ENCODE measurements around the gene PPFIBP1.
"Not testable (repeated sequence)": the region's sequence is repeated elsewhere in the genome, so short reads cannot be mapped to it uniquely, and the experiment has no call there.

PPFIBP1 gene

DNA sequence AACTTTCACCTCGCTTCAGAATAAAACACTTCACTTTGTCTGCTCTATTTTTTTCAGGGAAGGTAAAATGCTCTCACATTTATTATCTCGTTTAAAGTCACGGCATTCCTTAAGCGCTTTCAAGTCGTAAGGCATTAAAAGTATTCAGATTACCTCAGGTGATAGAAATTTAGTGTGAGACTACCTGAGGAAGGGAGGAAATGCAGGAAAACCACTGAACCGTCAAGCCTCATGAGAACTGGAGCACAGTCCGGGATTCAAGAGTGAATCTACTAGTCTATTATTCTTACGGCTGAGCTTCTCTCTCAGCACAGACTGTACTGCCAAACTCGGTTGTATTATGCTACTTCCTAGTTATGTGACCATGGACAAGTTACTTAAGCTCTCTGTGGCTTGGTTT, 8.3 kb upstream of the PPFIBP1 start:
- DNase-seq = no peak

DNA sequence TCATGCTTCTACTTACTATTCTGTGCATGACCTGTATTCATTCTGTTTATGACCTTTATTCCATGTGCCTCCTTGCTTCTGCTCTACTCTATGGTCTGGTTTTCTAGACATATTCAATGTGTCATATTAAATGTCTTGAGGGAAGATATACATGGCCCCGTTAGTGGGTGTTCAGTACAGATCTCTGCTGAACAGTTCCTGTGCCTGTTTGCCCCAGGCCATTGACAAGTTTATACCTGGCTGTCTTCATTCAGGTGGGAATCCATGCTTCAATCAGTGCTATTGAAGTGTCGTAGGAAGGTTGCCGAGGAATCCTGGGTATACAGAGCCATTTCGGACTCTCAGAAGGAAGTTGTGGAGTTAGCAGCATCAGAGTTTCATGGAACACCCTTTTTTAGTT, 7.4 kb upstream of the PPFIBP1 start:
- no peak for DNase-seq

DNA sequence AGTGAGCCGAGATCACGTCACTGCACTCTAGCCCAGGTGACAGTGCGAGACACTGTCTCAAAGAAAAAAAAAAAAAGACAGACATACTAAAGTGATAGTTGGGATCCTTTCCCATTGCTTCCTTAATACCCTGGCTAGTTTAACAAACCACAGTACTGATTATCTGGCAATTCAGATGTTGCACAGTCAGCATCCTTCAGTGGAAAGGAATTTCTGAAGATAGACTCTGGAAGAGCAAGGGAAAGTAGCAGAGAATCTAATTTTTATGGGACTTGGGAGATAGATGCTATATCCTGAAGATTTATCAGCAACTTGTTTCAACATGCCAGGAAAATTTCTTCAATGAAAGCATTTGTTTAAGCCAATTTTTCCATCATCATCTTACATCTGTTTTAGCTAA, 6.5 kb upstream of the PPFIBP1 start:
- DNase-seq = no peak

DNA sequence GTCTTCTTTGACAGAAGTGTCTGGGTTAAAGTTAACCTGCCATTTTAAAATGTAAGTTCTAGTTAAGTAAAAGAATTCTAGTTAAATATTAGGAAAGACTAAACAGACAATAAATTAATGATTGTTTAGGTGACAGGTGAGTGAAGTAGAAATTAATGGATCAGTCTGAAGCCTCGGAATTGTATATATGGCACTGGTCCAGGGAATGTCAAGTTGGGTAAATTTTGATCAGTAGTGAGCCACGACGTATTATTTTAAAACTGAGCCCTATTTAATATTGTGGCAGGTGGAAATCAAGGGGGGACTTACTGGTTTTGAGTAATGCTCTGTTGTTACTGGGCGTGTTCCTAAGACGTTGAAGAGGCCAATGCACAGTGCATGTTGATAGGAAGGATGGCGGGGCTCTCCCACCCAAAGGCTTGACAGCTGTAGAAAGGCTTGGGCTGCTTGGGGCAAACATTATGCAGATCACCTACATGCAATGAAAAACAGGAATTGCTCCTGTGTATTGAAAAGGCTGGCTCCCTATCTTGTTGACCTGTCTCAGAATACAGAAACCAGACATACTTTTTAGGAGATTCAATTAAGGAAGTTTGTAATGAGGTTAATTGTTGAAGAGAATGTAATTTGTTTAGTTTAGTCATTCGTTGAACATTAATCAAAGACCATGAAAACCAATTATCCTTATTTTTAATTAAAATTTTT, 5.9 kb upstream of the PPFIBP1 start:
- DNase-seq = no peak

DNA sequence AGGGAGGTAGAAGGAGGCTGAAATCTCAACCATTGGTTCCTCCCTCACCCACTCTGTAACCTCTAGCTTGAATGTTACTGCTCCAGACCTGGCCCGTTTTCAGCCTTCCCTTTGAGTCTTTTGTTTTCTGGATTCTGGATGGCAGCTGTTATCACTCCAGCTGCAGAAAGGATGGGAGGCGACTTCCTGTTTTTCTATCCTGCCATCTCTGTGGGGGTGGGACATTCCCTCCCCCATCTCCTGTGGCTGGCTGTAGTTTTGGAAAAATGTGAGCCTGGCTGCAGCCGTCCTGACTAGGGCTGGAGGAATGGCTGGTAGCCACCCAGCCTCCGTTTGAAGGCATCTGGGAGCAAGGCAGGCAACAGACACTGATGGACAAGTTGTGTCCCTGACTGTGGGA, 2.9 kb upstream of the PPFIBP1 start:
- DNase-seq = no peak

DNA sequence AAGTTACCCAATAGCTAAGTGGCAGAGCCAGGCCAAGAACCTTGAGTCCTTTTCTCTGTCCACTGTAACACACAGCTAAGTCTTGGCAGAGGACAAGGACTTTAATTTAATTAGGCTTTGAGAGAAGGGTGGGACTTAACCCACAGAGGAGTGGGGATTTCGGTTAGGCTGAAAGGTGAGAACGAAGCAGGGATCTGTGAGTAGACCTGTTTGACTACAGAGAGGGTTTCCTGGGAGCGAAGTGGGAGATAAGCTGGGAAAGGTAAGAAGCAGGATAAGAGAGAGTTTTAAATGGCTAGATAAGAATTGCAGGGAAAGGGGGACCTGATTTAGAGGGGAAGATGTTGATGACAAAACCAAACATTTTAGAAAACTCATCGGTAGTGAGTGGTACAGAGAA, 2.0 kb upstream of the PPFIBP1 start:
- no peak for DNase-seq

DNA sequence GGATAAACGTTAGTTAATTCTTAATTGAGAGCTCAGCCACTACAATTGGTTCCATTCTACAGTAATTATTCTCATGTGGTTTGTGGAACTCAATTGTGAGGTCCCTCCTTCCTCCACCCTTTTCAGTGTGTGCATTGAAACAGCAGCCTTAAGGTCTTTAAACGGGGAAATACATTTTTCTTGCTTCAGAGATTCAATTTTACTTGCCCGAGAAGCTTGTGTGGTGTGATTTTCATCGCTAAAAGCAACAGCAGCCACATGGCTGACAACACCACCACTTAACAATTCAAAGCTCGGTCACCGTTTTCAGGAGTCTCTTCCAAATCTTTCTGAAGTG, 733 bp upstream of the PPFIBP1 start:
- DNase-seq = no peak

DNA sequence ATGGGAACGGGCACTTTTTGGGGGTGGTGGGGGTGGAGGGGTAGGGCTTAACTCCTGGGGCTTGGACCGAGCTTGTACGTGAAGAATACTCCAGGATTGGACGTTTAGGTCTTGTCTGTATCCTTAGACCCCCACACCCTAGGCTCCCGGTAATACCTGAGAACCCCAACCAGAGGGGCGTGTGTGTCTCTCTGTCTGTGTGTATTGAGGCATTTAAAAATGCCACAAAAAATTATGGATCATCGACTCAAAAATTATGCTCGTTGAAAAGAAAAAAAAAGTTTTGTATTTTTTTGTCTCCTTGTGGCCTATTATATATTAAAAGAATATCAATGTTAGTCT, 459 bp downstream of the PPFIBP1 start:
- DNase-seq = no peak

DNA sequence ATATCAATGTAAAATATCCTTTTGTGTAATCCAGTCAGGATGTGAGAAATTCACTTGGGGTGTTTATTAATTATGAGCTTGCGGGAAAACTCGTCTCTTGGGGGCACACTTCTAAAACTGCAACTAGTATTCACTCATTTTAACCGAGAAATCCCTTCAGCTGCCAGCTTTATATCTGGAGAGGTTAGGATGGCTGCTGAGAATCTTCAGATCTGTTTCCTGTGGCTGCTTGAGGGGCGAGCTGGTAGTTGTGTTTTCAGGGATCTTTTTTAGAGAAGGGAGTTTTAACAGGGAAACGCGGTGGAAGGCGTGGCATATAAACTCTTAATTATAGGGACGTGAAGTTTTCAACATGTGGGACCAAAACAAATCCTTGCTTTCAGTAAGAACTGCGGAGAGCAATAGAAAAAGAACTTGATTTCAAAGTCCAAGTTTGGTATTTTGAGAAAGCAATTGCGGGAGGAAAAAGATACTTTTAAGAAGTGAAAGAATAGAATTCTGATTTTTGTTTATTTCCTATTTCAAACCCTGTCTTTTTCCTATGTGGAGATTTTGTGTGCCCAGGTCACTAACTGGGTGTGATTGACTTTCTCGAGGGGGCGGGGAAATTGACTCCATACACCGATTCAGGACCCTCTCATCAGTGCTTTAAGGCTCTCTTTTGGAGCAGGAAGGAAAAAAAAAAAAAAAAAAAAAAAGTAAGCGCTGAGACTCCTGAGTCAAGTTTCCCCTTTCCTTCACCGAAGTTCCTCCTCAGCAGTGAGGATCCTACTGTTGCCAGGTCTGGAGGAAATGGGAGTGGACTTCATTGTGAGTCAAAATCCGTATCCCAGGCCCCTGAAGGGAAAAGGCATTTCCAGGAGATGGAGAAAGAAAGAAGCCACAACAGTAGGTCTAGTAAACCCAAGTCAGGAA, 1.1 kb downstream of the PPFIBP1 start:
- no peak for DNase-seq

DNA sequence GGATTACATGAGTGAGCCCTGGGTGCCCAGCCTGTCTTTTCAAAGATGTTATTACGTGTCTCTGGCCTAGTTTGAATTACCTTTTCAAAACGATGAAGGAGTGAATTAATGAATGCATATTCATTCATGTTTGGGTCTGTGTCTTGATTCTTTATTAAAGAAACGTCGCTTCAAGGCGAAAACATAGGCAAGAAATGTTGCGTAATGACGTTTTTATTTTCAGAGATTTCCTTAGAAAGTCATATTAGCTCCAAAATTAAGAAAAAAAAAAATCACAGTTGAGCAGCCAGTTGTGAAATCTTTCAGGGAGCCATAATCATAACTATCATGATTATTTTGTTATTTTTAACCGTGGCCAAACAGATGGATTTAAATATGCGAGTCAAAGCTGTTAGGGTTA, 3.5 kb downstream of the PPFIBP1 start:
- DNase-seq = no peak

DNA sequence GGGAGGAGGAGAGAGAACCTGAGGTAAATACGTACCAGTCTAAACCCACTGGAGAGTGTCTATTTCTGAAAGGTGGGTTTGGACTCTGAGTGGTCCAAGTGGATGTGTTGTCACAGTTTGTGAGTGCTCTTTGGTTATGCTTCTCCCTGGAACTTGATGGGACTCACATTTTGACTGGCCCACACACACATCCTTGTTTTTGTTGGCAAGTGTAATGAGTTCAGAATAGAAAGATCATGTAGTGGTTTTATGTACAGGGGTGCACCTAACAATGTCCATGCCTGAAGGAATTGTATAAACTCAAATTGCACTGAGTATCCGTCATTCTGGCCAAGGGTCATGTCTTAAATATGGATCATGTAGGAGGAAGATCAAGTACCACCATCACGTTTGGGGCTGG, 4.8 kb downstream of the PPFIBP1 start:
- no peak for DNase-seq

DNA sequence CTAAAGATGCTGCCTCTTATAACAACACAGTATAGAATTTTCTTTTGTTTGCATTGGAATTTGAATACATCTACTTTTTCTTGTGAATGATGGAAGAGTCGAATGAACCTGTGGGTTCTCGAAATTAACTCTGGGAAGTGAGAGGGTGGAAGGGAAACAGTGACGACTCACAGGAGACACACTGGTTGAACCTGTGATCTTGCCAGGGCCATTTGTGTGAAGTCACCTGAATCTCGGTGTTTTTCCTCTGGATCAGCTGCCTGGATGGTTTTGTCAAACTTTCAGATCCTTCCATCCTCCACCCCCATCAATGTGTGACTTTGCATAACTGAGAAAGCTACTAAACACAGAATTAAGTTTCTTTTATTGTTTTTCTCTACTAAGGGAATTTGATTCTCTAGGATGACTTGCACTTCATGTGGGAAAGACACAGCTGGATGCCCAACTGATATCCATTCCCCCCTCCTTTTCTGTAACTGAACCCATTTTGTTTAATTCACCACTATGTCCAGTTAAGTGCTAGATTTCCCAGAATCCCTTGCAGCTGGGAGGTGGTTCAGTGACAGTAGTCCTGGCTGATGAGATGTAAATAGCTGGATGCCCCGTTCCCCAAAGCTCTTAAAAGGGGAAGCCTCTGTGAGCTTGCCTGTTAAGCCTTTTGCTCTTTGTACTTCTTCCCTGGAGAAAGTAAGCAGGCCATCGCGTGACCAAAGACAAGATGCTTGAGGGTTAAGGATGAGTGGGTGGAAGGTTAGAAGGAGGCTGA, 6.3 kb downstream of the PPFIBP1 start:
- no peak for DNase-seq

DNA sequence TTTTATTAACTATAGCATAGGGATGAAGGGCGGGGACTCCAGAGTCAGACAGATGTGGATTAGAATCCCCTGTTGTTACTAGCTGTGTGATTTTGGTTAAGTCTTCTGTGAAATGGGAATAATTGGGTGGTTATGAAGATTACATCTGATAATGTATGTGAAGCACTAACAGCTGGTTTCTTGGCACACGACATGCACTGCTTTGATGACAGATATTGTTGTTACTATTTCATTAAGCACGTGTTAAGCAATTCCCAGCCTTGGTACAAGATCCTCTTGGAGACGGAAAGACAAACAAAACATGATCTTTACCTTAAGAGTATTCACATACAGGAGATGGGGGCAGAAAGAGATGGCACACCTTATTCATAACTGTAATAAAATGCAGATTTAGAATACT, 7.9 kb downstream of the PPFIBP1 start:
- DNase-seq = no peak

DNA sequence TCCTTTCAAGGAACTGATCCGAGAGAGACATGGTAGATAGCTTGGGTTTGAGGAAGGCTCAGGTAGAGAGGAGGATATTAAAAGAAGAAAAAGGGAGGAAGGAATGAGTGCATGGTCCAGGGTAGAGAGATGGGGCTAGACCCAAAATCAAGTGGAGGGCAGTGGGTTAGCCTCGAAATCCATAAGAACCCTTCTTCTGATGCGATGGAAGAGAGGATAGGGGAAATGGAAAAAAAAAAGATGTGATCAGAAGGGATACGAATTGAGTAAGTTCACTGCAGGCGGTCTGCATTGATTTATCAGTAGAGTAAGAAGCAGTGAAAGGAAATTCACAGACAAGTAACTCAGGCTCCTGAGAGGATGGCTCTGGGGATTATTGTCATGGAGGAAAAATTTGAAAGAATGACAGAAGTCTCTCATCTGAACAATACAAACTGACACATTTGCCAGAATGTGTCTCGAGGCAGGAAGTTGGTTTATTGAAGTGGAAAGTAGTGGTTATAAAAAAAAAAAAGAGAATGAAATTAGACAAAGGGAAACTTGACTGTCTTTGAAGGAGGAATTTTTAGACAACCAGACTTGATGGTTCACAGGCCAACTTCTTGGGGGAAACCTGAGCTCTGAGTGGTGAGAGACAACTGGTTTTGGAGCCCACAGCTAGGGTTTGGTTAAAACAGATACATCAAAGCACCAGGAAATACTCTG, 10.2 kb downstream of the PPFIBP1 start:
- DNase-seq = no peak

DNA sequence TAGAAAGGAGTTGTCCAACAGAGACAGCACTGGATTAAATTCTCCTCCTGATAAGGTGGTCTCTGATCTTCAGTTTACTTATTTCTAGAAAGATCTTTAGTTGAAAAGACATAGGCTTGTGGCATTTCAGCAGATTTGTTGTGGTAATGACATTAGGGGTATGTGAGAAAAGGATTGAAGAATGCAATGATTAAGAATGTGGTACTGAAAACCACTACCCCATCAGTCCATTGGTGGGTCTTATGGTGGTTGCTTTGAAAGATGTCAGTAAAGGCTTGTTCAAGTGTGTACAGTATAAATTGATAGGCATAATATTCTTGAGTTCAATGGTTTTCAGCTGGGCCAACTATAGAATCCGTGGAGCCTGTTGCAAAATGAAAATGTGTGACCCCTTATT, 10.8 kb downstream of the PPFIBP1 start:
- DNase-seq = no peak

DNA sequence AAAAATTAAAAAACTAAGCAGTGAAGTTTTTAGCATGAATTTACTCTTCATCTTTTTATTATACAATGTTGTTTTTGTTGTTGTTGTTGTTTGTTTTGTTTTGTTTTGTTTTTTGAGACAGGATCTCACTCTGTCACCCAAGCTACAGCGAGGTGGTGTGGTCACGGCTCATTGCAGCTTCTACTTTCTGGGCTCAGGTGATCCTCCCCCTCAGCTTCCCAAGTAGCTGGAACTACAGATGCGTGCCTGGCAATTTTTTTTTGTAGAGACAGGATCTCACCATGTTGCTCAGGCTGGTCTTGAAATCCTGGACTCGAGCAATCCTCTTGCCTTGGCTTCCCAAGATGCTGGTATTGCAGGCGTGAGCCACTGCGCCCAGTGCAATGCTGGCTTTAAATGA, 11.3 kb downstream of the PPFIBP1 start:
- DNase-seq = no peak

DNA sequence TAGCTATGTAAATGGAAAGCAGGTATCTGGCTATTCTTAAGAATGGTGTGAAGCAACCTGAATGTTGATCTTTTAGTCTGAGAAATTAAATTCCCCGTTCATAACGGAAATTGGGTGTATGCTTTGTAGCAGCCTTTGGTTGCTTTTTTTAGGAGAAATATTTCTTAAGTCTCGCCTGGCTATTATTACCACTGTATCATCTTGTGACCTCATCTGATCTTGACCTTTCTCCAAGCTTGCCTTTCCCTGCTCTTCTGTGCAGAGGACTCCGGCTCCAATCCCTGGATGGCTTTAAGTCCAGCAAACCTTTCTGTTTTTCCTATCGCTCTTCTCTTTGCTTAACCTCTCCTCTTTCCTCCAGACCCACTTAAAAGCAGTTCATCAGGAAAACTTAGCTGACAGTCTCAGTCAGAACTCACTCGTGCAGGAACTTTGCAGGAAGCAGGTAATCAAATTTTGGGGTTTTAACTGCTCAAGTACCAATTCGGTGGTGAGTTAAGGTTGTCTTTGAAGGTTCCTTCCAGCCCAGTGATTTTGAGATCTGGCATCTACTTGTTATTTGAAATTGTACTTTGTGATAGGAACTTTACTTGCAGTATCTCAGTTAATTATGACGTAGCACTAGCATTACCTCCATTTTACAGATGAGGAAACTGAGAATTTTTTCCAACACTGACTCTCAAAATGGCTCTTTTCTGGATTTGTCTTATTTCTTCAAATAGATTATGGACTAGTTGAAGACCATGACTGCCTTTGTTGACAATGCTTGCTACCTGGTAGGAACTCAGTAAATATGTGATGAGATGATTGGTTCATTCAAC, 14.1 kb downstream of the PPFIBP1 start:
- DNase-seq = no peak

DNA sequence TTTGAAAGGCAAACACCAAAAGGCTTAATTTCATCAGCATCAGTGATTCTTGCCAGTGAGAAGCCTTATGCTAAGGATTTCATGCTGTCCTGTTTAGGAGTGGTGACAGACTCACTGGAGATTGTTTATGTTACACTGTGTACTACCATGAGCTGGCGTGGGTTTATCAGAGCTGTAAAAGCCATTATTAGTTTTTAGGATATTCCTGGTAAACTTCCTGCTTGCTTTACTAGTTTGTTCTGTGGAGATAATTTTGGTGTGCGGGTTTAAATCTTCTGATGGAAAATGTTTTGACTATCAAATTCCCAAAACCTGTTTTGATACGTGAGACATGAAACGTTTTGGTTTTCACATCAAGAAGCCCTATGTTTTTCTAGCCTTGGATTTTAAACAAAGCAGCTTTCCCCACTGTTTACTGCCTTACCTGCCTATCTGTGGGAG, 15.2 kb downstream of the PPFIBP1 start:
- DNase-seq = no peak

DNA sequence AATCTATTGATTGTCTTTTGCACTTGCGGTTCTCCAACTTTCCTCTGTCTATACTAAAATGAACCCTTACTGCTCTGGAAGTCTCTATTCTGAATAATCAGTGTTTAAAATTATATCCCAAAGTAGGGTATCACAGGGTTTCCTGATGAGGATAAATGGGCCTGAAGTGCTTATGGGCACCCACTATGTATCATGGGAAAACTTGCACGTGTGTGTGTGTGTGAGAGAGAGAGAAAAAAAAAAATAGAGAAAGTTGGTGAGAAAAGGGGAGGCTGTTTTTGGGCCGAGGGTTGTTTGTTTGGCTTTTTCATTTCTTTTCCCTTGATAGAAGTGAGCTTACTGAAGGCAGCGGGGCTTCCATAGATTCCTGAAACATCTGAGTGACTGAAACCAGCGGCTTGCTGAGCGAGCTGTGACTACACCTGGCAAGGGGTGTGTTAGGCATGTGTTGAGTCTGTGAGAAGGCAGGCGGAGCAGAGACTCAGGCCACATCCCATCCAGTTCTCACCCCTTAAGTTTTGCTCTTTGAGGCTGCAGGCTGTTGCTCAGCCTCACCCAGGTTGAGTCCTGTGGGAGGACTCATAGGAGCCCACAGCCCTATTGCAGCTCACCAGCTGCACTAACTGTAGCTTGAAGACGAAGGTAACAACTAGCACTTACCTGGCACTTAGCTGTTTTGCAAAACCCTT, 17.2 kb downstream of the PPFIBP1 start:
- DNase-seq = no peak

DNA sequence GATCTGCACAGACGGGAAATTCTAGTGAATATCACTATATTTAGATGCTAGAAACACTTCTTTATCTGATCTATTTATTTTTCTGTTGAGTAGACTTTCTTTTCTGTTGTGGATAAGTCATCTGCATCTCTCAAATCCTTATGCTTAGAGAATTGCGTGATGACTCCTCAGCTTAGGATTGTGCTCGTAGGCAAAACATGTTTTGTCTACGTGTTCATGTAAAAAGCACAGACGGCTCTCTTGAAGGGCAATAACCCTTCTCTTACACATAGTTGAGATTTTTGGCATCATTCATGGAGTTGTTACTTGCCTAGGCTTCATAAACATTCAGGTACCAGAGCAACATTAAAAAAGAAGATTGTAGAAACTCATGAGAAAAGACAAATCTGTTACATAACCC, 18.6 kb downstream of the PPFIBP1 start:
- no peak for DNase-seq

DNA sequence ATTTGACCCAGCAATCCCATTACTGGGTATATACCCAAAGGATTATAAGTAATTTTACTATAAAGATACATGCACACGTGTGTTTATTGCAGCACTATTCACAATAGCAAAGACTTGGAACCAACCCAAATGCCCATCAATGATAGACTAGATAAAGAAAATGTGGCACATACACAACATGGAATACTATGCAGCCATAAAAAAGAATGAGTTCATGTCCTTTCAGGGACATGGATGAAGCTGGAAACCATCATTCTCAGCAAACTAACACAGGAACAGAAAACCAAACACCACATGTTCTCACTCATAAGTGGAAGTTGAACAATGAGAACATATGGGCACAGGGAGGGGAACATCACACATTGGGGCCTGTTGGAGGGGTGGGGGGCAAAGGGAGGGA, 20.9 kb downstream of the PPFIBP1 start:
- not testable (repeated sequence) for DNase-seq

DNA sequence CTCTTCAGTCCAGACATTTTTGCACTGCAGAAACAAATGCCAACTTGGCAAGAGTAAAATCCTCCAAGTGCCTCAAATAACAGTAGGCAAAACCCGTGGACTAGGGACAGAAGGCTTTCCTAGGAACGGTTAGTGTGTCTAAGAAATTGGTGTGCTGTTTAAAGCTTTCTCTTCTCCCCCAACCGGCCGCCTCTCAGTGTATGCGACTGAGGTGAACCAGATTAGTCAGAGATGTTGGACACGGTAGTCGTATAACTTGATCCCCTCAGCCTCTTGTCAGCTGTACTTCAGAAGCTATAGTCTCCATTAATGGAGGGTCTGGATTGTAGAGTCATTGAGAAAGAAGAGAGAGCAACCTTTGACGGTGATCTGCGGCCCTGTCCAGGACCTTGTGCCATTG, 21.7 kb downstream of the PPFIBP1 start:
- DNase-seq = no peak

All from NCI-H1417 treated with DMSO at 0.1 percent for 48 hours (cell line).